ENCODE measurements around the gene LRRC4B. TPM values are rescaled to one million over a fixed set of nuclear protein-coding genes. Genes with fewer than 3 reads are reported as not detected.

The LRRC4B gene
- total RNA-seq, 4 donors from 2014 or later = 0.18 to 1.5 (median 0.44) TPM

DNA sequence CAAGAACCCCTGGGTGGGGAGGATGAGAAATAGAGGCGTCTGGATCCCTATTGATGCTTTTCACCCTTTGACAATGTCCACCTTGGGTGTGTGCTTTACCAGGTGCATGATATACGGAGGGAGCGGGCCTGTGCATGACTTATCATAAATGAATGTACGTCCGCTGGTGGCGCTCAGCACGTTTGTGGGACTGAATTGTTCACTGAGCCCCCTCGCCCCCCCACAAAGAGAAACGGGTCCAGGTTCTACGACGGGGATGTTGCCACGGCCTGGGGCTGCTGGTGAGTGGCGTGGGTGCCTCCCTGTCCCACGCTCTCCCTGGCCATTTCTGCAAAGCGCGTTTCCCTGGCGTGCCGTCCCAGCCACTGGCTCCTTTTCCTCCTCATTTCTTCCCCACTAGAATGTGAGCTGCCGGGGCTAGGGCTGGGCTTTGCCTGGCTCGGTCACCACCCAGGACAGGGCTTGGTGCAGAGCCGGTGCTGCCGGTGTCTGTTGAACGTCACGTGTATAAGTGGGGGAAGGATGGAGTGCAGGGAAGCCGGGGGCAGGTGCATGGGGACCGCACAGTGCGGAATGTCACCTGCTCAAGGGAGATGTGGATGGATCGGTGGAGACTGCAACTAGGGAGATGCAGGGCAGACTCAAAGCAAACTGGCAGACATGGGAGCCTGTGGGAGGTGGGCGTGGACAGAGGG lies 21.6 kb downstream of the LRRC4B start:
- no peak for TF ChIP-seq POLR2A (IDR thresholded peaks at IDR 0.05)
- TF ChIP-seq, protein P1, sequence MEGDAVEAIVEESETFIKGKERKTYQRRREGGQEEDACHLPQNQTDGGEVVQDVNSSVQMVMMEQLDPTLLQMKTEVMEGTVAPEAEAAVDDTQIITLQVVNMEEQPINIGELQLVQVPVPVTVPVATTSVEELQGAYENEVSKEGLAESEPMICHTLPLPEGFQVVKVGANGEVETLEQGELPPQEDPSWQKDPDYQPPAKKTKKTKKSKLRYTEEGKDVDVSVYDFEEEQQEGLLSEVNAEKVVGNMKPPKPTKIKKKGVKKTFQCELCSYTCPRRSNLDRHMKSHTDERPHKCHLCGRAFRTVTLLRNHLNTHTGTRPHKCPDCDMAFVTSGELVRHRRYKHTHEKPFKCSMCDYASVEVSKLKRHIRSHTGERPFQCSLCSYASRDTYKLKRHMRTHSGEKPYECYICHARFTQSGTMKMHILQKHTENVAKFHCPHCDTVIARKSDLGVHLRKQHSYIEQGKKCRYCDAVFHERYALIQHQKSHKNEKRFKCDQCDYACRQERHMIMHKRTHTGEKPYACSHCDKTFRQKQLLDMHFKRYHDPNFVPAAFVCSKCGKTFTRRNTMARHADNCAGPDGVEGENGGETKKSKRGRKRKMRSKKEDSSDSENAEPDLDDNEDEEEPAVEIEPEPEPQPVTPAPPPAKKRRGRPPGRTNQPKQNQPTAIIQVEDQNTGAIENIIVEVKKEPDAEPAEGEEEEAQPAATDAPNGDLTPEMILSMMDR (IDR thresholded peaks at IDR 0.05) = no peak

DNA sequence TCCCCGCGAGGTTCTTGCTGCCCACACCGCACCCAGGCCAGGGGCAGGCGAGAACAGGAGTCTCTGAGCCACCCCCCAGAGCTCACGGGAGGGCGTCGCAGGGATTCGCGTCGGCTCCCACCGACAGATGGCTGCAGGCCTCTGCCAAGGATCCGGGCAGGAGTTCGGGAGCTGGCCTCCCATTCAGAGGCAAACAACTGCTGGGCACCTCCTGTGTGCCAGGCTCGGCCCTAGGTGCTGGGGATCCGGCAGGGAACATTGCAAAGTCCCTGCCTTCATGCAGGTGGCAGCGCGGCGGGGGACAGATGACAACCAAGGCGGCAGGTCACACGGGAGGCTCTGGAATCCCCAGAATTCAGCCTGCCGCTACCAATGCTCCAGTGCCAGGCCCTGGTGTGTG lies 25.3 kb downstream of the LRRC4B start:
- TF ChIP-seq, protein P1 (IDR thresholded peaks at IDR 0.05) = no peak
- DNase-seq = no peak
- H3K4me1 ChIP-seq = no peaks in the 10 kb centered on the region
- peak overlapping the region in 3 of 4 donors; percentile 45 to 54 (median 52) for H3K27ac ChIP-seq
- 83 to 84% methylated on average over 1 to 6 of the region's 21 CpGs for WGBS, 2 donors
- H3K27me3 ChIP-seq = peaks cover 0 to 19% (median 0%) of the 10 kb centered on the region in 4 donors
- no peak overlapping the region for H3K4me3 ChIP-seq
- intact Hi-C loops (cut with DNase I) = no loop called here
- no peaks in the 10 kb centered on the region for H3K9me3 ChIP-seq
- H3K36me3 ChIP-seq = no peaks in the 10 kb centered on the region

More for the DNA sequence above, 21.6 kb downstream of the LRRC4B start:
- Histone ChIP-seq H3K36me3 (no peaks in the 10 kb centered on the region), H3K27ac (peak overlapping the region in 3 of 4 donors; percentile 26 to 52 (median 43)), H3K4me1 (peaks cover 0 to 4% (median under 1%) of the 10 kb centered on the region in 3 donors), H3K27me3 (peaks cover 0 to 52% (median 0%) of the 10 kb centered on the region in 4 donors), H3K4me3 (no peak overlapping the region), H3K9me3 (no peaks in the 10 kb centered on the region)
- DNase-seq = no peak
- intact Hi-C loops (cut with DNase I) = no loop called here
- WGBS, 2 donors = 35 to 60% methylated on average over 10 to 21 of the region's 29 CpGs

GRCh38 chr19:50537769-50538230 lies 30.4 kb downstream of the LRRC4B start:
- peaks cover 0 to 11% (median 0%) of the 10 kb centered on the region in 3 donors for H3K9me3 ChIP-seq
- WGBS, 2 donors = 18% methylated on average over 15 of the region's 15 CpGs
- H3K27me3 ChIP-seq = peaks cover 0 to 13% (median 0%) of the 10 kb centered on the region in 4 donors
- no peak overlapping the region for H3K27ac ChIP-seq
- TF ChIP-seq POLR2A (IDR thresholded peaks at IDR 0.05) = no peak
- TF ChIP-seq, protein P1 (IDR thresholded peaks at IDR 0.05) = peak; percentile 36 to 70 (median 54)
- no peaks in the 10 kb centered on the region for H3K4me1 ChIP-seq
- no peak overlapping the region for H3K4me3 ChIP-seq
- DNase-seq = no peak
- intact Hi-C loops (cut with DNase I) = no loop called here
- no peaks in the 10 kb centered on the region for H3K36me3 ChIP-seq

DNA sequence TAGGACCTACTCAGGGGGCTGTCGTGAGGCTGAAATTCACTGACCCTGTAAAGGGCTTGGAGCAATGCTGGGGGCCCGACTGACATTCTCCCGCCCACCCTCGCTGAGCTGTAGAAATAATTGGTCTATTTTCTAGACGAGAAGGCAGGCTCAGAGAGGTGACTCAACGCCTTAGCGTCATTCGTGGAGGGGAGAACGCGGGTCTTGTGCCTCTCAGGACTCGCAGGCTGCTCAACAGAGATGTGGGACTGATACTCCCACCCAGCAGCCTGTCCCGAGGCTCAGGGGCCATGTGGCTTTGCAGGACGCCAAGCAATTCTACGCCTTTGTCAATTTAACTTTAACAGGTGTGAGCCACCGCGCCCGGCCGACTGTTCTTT lies 30.9 kb downstream of the LRRC4B start:
- H3K27me3 ChIP-seq = peaks cover 0 to 15% (median 0%) of the 10 kb centered on the region in 4 donors
- 55 to 65% methylated on average over 11 to 12 of the region's 18 CpGs for WGBS, 2 donors
- no peak for TF ChIP-seq POLR2A (IDR thresholded peaks at IDR 0.05)
- TF ChIP-seq, protein P1 (IDR thresholded peaks at IDR 0.05) = no peak
- no peaks in the 10 kb centered on the region for H3K4me1 ChIP-seq
- no peak overlapping the region for H3K4me3 ChIP-seq
- H3K36me3 ChIP-seq = no peaks in the 10 kb centered on the region
- no peak overlapping the region for H3K27ac ChIP-seq
- intact Hi-C loops (cut with DNase I) = no loop called here
- H3K9me3 ChIP-seq = peaks cover 0 to 16% (median 0%) of the 10 kb centered on the region in 3 donors
- no peak for DNase-seq

GRCh38 chr19:50536662-50537305 lies 31.5 kb downstream of the LRRC4B start:
- DNase-seq = no peak
- WGBS, 2 donors = 85 to 88% methylated on average over 13 to 16 of the region's 16 CpGs
- H3K27me3 ChIP-seq = peaks cover 0 to 18% (median 0%) of the 10 kb centered on the region in 4 donors
- intact Hi-C loops (cut with DNase I) = no loop called here
- no peak overlapping the region for H3K27ac ChIP-seq
- H3K9me3 ChIP-seq = peaks cover 0 to 17% (median 0%) of the 10 kb centered on the region in 3 donors
- TF ChIP-seq, protein P1 (IDR thresholded peaks at IDR 0.05) = no peak
- no peak for TF ChIP-seq POLR2A (IDR thresholded peaks at IDR 0.05)
- no peak overlapping the region for H3K4me3 ChIP-seq
- no peaks in the 10 kb centered on the region for H3K36me3 ChIP-seq
- no peaks in the 10 kb centered on the region for H3K4me1 ChIP-seq
